Uterus (tissue), 4 donors: ENCODE results near the gene LSP1. TPM values are rescaled to one million over a fixed set of nuclear protein-coding genes. Genes with fewer than 3 reads are reported as not detected.

Experiments
- DNase-seq, 2 donors: peaks; one replicate each; pipeline ENCODE4 v3.0.0-alpha.2; 2019 to 2020
- H3K27ac ChIP-seq, 2 donors: fragments of 200-600 bp; sonication (generic); 1 replicate in 1 of 2; 2 replicates in 1 of 2; pipeline ENCODE4 v1.5.1; 2016 to 2018
- H3K27me3 ChIP-seq, 2 donors: fragments of 200-600 bp; sonication (generic); one replicate each; pipeline ENCODE4 v1.5.1; 2018 to 2019; ENCODE audit warnings: control low read depth in 1 of 2
- H3K36me3 ChIP-seq, 2 donors: fragments of 200-600 bp; sonication (generic); one replicate each; pipeline ENCODE4 v1.5.1; 2019; ENCODE audit warnings: control low read depth in 1 of 2
- H3K4me1 ChIP-seq, 2 donors: fragments of 200-600 bp; sonication (generic); one replicate each; pipeline ENCODE4 v1.5.1; 2018 to 2019; ENCODE audit warnings: control low read depth in 1 of 2
- H3K4me3 ChIP-seq, 2 donors: fragments of 200-600 bp; sonication (generic); 1 replicate in 1 of 2; 2 replicates in 1 of 2; pipeline ENCODE4 v1.5.1; 2018 to 2019; ENCODE audit warnings: mild to moderate bottlenecking in 1 of 2
- H3K9me3 ChIP-seq, 2 donors: fragments of 200-600 bp; sonication (generic); one replicate each; pipeline ENCODE4 v1.5.1; 2019; ENCODE audit warnings: control low read depth in 1 of 2
- POLR2A ChIP-seq, 2 donors: fragments of 450-650 bp; IDR thresholded peaks; one replicate each; pipeline ENCODE4 v1.6.1; 2016; ENCODE audit warnings: antibody characterized with exemption in 2 of 2, mild to moderate bottlenecking in 1 of 2, moderate library complexity in 1 of 2
- intact Hi-C: fragments of 100-400 bp; cut with DNase I; formaldehyde crosslinking; loops from one replicate; pipeline ENCODE4 v1.15.1; 2023; ENCODE audit warnings: low total_unique reads
- total RNA-seq, 4 donors: library from RNA; depleted of rRNA in 3 of 4; stranded (reverse); fragments of >200 nt in 3 of 4; gene quantifications; one replicate each; pipeline versions ENCODE4 v1.1.0 to v1.2.4, GENCODE V29; 2014 to 2023
- TF ChIP-seq, protein P1 (sequence below), 4 experiments: fragments of 200-600 bp in 2 of 4; fragments of 450-650 bp in 2 of 4; sonication (generic) in 2 of 4; IDR thresholded peaks; one replicate each; pipeline ENCODE4 v1.5.1; 2016 to 2019; ENCODE audit warnings: antibody characterized with exemption in 4 of 4, mild to moderate bottlenecking in 2 of 4, moderate library complexity in 1 of 4
- donor health status: DM: yes; HTN: yes; CAD: no.

The LSP1 gene
- total RNA-seq, 4 donors from 2014 or later = 11.2 to 112 (median 25.1) TPM

DNA sequence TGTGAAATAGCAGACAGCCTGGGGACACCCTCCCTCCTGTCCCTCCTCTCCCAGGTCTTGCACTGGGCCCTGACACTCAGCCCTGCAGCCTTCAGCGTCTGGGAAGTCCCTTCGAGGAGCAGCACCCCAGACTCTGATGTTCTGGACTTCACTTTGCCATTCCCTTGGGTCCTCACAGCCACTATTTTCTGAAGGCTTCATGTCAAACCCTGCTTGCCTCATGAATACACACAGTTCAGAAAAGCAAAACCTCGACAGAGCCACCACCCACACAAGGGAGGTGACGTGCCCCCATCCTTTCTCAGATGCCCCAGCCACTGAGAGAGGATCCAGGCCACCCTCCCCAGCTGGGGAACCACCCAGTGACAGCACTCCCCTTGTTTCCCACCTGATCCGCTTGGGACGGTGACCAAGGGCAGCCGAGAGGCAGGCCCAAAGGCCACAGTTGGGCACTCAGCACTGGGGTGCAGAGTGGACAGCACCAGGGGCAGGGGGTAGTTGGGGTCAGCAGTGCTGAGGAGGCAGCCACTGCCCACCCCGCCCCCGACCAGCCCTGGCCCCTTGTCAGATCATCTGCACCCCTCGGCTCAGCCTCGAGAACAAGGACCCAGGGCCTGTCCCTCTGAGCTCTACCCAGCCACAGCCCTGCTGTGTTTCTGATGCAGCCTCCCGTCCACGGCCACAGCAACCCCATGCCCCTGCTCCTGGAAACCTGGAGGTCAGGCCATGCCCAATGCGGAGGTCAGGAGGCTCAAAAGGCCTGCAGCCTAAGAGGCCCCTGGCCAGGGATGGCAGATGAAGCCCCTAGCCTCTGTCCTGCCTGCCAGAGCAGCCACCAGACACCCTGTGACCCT lies 63.5 kb downstream of the LSP1 start:
- Histone ChIP-seq H3K36me3 (no peaks in the 10 kb centered on the region), H3K27me3 (no peaks in the 10 kb centered on the region), H3K27ac (peak overlapping the region in 1 of 2 donors; percentile 84), H3K9me3 (no peaks in the 10 kb centered on the region), H3K4me3 (no peak overlapping the region), H3K4me1 (no peaks in the 10 kb centered on the region)
- TF ChIP-seq, protein P1, sequence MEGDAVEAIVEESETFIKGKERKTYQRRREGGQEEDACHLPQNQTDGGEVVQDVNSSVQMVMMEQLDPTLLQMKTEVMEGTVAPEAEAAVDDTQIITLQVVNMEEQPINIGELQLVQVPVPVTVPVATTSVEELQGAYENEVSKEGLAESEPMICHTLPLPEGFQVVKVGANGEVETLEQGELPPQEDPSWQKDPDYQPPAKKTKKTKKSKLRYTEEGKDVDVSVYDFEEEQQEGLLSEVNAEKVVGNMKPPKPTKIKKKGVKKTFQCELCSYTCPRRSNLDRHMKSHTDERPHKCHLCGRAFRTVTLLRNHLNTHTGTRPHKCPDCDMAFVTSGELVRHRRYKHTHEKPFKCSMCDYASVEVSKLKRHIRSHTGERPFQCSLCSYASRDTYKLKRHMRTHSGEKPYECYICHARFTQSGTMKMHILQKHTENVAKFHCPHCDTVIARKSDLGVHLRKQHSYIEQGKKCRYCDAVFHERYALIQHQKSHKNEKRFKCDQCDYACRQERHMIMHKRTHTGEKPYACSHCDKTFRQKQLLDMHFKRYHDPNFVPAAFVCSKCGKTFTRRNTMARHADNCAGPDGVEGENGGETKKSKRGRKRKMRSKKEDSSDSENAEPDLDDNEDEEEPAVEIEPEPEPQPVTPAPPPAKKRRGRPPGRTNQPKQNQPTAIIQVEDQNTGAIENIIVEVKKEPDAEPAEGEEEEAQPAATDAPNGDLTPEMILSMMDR (IDR thresholded peaks at IDR 0.05) = no peak
- TF ChIP-seq POLR2A (IDR thresholded peaks at IDR 0.05) = no peak
- DNase-seq = peak in 1 of 2 donors; percentile 22
- intact Hi-C loops = no loop called here

DNA sequence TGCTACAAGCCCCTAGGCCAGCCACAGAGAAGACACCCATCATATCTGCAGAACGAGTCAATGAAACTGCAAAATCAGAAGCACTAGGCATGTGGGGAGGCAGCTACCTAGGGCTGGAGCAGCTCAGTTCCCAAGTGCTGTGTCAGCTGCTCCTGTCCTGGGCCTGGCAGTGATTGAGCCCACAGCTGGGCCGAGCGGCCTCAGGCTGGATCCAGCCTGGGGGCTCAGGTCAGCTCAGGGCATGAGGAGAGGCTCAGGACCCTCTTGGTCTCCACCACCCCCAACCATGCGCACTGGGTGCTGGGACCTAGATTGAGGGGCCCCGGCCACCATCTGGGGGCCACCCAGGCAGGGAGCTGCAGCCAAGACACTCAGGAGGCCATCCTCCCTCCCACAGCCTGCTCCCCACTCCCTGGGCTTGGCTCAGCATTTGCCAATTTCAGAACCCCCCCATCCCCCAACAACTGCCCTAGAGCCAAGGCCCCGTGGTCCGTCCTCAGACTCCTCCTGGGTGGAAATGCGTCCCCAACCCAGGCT lies 64.2 kb downstream of the LSP1 start:
- no peaks in the 10 kb centered on the region for H3K4me1 ChIP-seq
- H3K9me3 ChIP-seq = no peaks in the 10 kb centered on the region
- DNase-seq = peak in 1 of 2 donors; percentile 57
- TF ChIP-seq POLR2A (IDR thresholded peaks at IDR 0.05) = no peak
- TF ChIP-seq, protein P1 (IDR thresholded peaks at IDR 0.05) = no peak
- intact Hi-C loops = loop anchor here (1.0 kb wide), 1 partner anchor 24 kb away; no protein-coding TSS in a partner anchor
- H3K4me3 ChIP-seq = no peak overlapping the region
- no peaks in the 10 kb centered on the region for H3K36me3 ChIP-seq
- peak overlapping the region; percentile 37 to 84 for H3K27ac ChIP-seq
- H3K27me3 ChIP-seq = no peaks in the 10 kb centered on the region

DNA sequence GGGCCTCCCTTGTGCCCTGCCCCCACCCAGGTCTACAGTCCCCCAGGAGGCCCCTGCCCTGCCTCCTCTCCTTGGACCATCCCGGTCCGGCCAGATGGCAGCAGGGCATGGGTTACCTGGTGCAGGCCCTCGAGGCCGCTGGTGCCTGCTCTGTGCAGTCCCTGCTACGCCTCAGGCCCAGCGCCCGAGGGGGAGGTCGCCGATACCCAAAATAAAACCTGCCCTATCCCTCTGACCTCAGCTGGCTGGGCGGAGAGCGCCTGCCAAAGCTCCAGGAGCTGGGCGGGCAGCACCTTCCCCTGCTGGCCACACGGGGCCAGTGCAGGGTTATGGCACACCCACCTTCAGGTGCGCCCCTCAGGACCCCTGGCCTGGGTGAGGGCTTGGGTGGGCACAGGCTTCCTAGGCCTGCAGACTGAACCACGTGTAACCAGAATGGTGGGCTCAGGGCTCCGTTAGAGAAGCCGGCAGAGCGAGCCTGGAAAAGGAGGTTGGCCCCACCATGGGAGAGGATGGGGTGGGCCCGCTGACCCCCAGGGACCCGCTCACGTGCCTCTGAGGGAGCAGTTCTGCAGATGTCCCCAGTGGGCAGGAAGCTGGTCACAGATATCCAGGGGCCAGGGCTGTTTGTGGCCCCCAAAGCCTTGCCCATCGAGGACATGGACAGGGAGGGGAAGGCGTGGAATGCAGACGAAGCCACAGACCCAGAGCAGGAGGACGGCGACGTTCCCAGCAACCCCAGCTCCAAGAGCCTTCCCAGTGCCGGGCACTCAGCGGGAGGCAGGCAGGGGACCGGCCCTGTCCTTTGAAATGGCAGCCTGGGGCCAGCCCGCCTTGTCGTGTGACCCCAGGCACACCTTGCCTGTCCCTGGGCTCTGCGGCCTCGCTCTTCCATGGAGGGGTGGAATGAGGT lies 64.9 kb downstream of the LSP1 start:
- H3K36me3 ChIP-seq = no peaks in the 10 kb centered on the region
- intact Hi-C loops = loop anchor here (1.0 kb wide), 1 partner anchor 24 kb away; no protein-coding TSS in a partner anchor
- H3K4me3 ChIP-seq = no peak overlapping the region
- H3K4me1 ChIP-seq = no peaks in the 10 kb centered on the region
- no peak for TF ChIP-seq POLR2A (IDR thresholded peaks at IDR 0.05)
- TF ChIP-seq, protein P1 (IDR thresholded peaks at IDR 0.05) = peak in 2 of 4 experiments; percentile 28 to 34
- DNase-seq = peak in 1 of 2 donors; percentile 41
- peak overlapping the region; percentile 37 to 84 for H3K27ac ChIP-seq
- no peaks in the 10 kb centered on the region for H3K9me3 ChIP-seq
- H3K27me3 ChIP-seq = no peaks in the 10 kb centered on the region

DNA sequence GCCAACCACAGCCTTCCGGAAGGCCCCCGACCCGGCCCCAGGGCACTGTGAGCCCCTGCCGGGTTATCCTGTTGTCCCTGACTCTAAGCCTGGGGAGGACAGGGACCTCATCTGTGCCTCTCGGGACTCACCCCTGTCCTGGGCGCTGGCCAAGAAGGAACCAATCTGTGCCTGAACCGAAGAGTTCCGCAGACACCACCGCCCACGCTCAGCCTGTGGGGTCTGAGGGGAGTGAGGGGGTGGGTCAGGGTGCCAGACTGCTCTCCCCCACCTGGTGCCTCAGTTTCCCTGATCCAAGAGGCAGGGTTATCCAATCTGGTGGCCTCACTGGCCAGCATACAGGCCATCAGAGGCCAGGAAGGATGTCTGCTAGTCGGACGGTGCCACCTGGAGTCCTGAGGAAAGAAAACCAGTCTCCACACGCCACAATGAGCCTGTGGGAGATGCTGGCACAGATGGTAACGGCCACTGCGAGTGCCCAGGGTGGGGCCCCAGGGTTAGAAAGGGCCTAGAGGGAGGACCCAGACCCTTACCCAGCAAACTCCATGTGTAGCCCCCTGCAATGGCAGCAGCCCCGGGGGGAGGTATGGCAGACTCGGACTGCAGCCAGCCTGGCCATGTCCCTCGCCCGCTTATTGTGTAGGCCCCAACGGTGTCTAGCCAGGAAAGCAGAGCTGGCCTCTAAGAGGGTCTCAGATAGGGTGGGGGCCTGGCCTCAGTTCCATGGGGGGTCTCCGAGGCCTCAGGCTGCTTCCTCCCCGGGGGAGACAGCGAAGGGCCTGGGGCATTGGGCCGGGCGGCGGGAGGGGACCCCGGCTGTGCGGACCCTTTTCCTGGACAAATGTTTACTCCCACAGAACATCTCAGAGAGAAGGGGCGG lies 65.8 kb downstream of the LSP1 start:
- DNase-seq = peak in 1 of 2 donors; percentile 35

More for the DNA sequence above, 65.8 kb downstream of the LSP1 start:
- peak overlapping the region in 1 of 2 donors; percentile 84 for H3K27ac ChIP-seq
- no peaks in the 10 kb centered on the region for H3K36me3 ChIP-seq
- H3K4me1 ChIP-seq = no peaks in the 10 kb centered on the region
- no peaks in the 10 kb centered on the region for H3K27me3 ChIP-seq
- H3K9me3 ChIP-seq = no peaks in the 10 kb centered on the region
- TF ChIP-seq, protein P1 (IDR thresholded peaks at IDR 0.05) = no peak
- TF ChIP-seq POLR2A (IDR thresholded peaks at IDR 0.05) = no peak
- intact Hi-C loops = no loop called here
- H3K4me3 ChIP-seq = no peak overlapping the region
